ENCODE measurements around the gene SPAAR.

The SPAAR gene

GRCh38 chr9:35899021-35899420, 10.3 kb upstream of the SPAAR start:
- peaks cover under 1 to 9% (median 5%) of the 10 kb centered on the region in 5 donors for H3K4me1 ChIP-seq (ENCODE audit: control insufficient read depth in 5 of 5, insufficient read depth in 5 of 5, low read length in 5 of 5)
- no peak overlapping the region for H3K27ac ChIP-seq (ENCODE audit: low read depth, low read length)
- H3K9me3 ChIP-seq (ENCODE audit: control insufficient read depth in 5 of 5, low read length in 5 of 5), result no peaks in the 10 kb centered on the region
- no peak overlapping the region for H3K9ac ChIP-seq (ENCODE audit: low read length in 5 of 5)
- H3K27me3 ChIP-seq (ENCODE audit: control insufficient read depth in 5 of 5, insufficient read depth in 4 of 5, low read length in 5 of 5), result no peaks in the 10 kb centered on the region
- H3K4me3 ChIP-seq (ENCODE audit: low read depth in 1 of 5, low read length in 5 of 5), result no peak overlapping the region
- no peaks in the 10 kb centered on the region for H3K36me3 ChIP-seq (ENCODE audit: control insufficient read depth in 5 of 5, insufficient read depth in 5 of 5, low read length in 5 of 5)

GRCh38 chr9:35903049-35903448, 6.2 kb upstream of the SPAAR start:
- H3K36me3 ChIP-seq (ENCODE audit: control insufficient read depth in 5 of 5, insufficient read depth in 5 of 5, low read length in 5 of 5), result no peaks in the 10 kb centered on the region
- no peak overlapping the region for H3K9ac ChIP-seq (ENCODE audit: low read length in 5 of 5)
- peaks cover 0 to 3% (median 0%) of the 10 kb centered on the region in 5 donors for H3K27me3 ChIP-seq (ENCODE audit: control insufficient read depth in 5 of 5, insufficient read depth in 4 of 5, low read length in 5 of 5)
- no peak overlapping the region for H3K4me3 ChIP-seq (ENCODE audit: low read depth in 1 of 5, low read length in 5 of 5)
- H3K4me1 ChIP-seq (ENCODE audit: control insufficient read depth in 5 of 5, insufficient read depth in 5 of 5, low read length in 5 of 5), result peaks cover 28 to 48% (median 44%) of the 10 kb centered on the region in 5 donors
- H3K27ac ChIP-seq (ENCODE audit: low read depth, low read length), result no peak overlapping the region
- H3K9me3 ChIP-seq (ENCODE audit: control insufficient read depth in 5 of 5, low read length in 5 of 5), result no peaks in the 10 kb centered on the region

- H3K36me3 ChIP-seq (ENCODE audit: control insufficient read depth in 5 of 5, insufficient read depth in 5 of 5, low read length in 5 of 5), result no peaks in the 10 kb centered on the region
- peaks cover 0 to 3% (median 0%) of the 10 kb centered on the region in 5 donors for H3K27me3 ChIP-seq (ENCODE audit: control insufficient read depth in 5 of 5, insufficient read depth in 4 of 5, low read length in 5 of 5)
- peaks cover 40 to 61% (median 57%) of the 10 kb centered on the region in 5 donors for H3K4me1 ChIP-seq (ENCODE audit: control insufficient read depth in 5 of 5, insufficient read depth in 5 of 5, low read length in 5 of 5)
- H3K9ac ChIP-seq (ENCODE audit: low read length in 5 of 5), result no peak overlapping the region
- no peaks in the 10 kb centered on the region for H3K9me3 ChIP-seq (ENCODE audit: control insufficient read depth in 5 of 5, low read length in 5 of 5)
- peak overlapping the region; percentile 99 for H3K27ac ChIP-seq (ENCODE audit: low read depth, low read length)
- no peak overlapping the region for H3K4me3 ChIP-seq (ENCODE audit: low read depth in 1 of 5, low read length in 5 of 5)
Measured at GRCh38 chr9:35904338-35904737, 5.0 kb upstream of the SPAAR start.

GRCh38 chr9:35905051-35905781, 4.1 kb upstream of the SPAAR start:
- H3K36me3 ChIP-seq (ENCODE audit: control insufficient read depth in 5 of 5, insufficient read depth in 5 of 5, low read length in 5 of 5), result no peaks in the 10 kb centered on the region
- no peaks in the 10 kb centered on the region for H3K9me3 ChIP-seq (ENCODE audit: control insufficient read depth in 5 of 5, low read length in 5 of 5)
- peak overlapping the region; percentile 99 for H3K27ac ChIP-seq (ENCODE audit: low read depth, low read length)
- H3K9ac ChIP-seq (ENCODE audit: low read length in 5 of 5), result peak overlapping the region in 1 of 5 donors; percentile 74
- H3K4me3 ChIP-seq (ENCODE audit: low read depth in 1 of 5, low read length in 5 of 5), result peak overlapping the region in 4 of 5 donors; percentile 15 to 75 (median 68)
- peaks cover 41 to 70% (median 66%) of the 10 kb centered on the region in 5 donors for H3K4me1 ChIP-seq (ENCODE audit: control insufficient read depth in 5 of 5, insufficient read depth in 5 of 5, low read length in 5 of 5)
- H3K27me3 ChIP-seq (ENCODE audit: control insufficient read depth in 5 of 5, insufficient read depth in 4 of 5, low read length in 5 of 5), result peaks cover 0 to 3% (median 0%) of the 10 kb centered on the region in 5 donors

GRCh38 chr9:35905912-35906679, 3.2 kb upstream of the SPAAR start, which contains the start of gene HRCT1:
Gene HRCT1 (plus strand): TSS chr9:35906202. CDS start chr9:35906288, 86 bp downstream.
- Histone ChIP-seq H3K4me1 (ENCODE audit: control insufficient read depth in 5 of 5, insufficient read depth in 5 of 5, low read length in 5 of 5) (peaks cover 41 to 79% (median 75%) of the 10 kb centered on the region in 5 donors), H3K27me3 (ENCODE audit: control insufficient read depth in 5 of 5, insufficient read depth in 4 of 5, low read length in 5 of 5) (peaks cover 0 to 3% (median 0%) of the 10 kb centered on the region in 5 donors), H3K36me3 (ENCODE audit: control insufficient read depth in 5 of 5, insufficient read depth in 5 of 5, low read length in 5 of 5) (no peaks in the 10 kb centered on the region), H3K9me3 (ENCODE audit: control insufficient read depth in 5 of 5, low read length in 5 of 5) (no peaks in the 10 kb centered on the region), H3K9ac (ENCODE audit: low read length in 5 of 5) (peak within 1 kb of the TSS; percentile 73 to 95 (median 77)), H3K27ac (ENCODE audit: low read depth, low read length) (peak within 1 kb of the TSS; percentile 99), H3K4me3 (ENCODE audit: low read depth in 1 of 5, low read length in 5 of 5) (peak within 1 kb of the TSS; percentile 64 to 77 (median 70))

GRCh38 chr9:35906923-35907699, 2.2 kb upstream of the SPAAR start:
- H3K9me3 ChIP-seq (ENCODE audit: control insufficient read depth in 5 of 5, low read length in 5 of 5), result no peaks in the 10 kb centered on the region
- peak overlapping the region; percentile 99 for H3K27ac ChIP-seq (ENCODE audit: low read depth, low read length)
- H3K27me3 ChIP-seq (ENCODE audit: control insufficient read depth in 5 of 5, insufficient read depth in 4 of 5, low read length in 5 of 5), result peaks cover 0 to 3% (median 0%) of the 10 kb centered on the region in 5 donors
- peaks cover 41 to 89% (median 83%) of the 10 kb centered on the region in 5 donors for H3K4me1 ChIP-seq (ENCODE audit: control insufficient read depth in 5 of 5, insufficient read depth in 5 of 5, low read length in 5 of 5)
- no peaks in the 10 kb centered on the region for H3K36me3 ChIP-seq (ENCODE audit: control insufficient read depth in 5 of 5, insufficient read depth in 5 of 5, low read length in 5 of 5)
- peak overlapping the region; percentile 59 to 77 (median 70) for H3K4me3 ChIP-seq (ENCODE audit: low read depth in 1 of 5, low read length in 5 of 5)
- H3K9ac ChIP-seq (ENCODE audit: low read length in 5 of 5), result peak overlapping the region; percentile 73 to 95 (median 77)

- Histone ChIP-seq H3K27ac (ENCODE audit: low read depth, low read length) (peak overlapping the region; percentile 99), H3K9ac (ENCODE audit: low read length in 5 of 5) (peak overlapping the region; percentile 73 to 95 (median 80)), H3K9me3 (ENCODE audit: control insufficient read depth in 5 of 5, low read length in 5 of 5) (no peaks in the 10 kb centered on the region), H3K4me1 (ENCODE audit: control insufficient read depth in 5 of 5, insufficient read depth in 5 of 5, low read length in 5 of 5) (peaks cover 41 to 96% (median 86%) of the 10 kb centered on the region in 5 donors), H3K36me3 (ENCODE audit: control insufficient read depth in 5 of 5, insufficient read depth in 5 of 5, low read length in 5 of 5) (no peaks in the 10 kb centered on the region), H3K4me3 (ENCODE audit: low read depth in 1 of 5, low read length in 5 of 5) (peak overlapping the region; percentile 59 to 77 (median 70)), H3K27me3 (ENCODE audit: control insufficient read depth in 5 of 5, insufficient read depth in 4 of 5, low read length in 5 of 5) (peaks cover 0 to 3% (median 0%) of the 10 kb centered on the region in 5 donors)
Measured at GRCh38 chr9:35907711-35908503, 1.4 kb upstream of the SPAAR start.

GRCh38 chr9:35908504-35909125, 675 bp upstream of the SPAAR start:
- Histone ChIP-seq H3K4me1 (ENCODE audit: control insufficient read depth in 5 of 5, insufficient read depth in 5 of 5, low read length in 5 of 5) (peaks cover 41 to 93% (median 83%) of the 10 kb centered on the region in 5 donors), H3K4me3 (ENCODE audit: low read depth in 1 of 5, low read length in 5 of 5) (peak overlapping the region; percentile 17 to 77 (median 70)), H3K27ac (ENCODE audit: low read depth, low read length) (peak overlapping the region; percentile 99), H3K27me3 (ENCODE audit: control insufficient read depth in 5 of 5, insufficient read depth in 4 of 5, low read length in 5 of 5) (peaks cover 0 to 3% (median 0%) of the 10 kb centered on the region in 5 donors), H3K9me3 (ENCODE audit: control insufficient read depth in 5 of 5, low read length in 5 of 5) (no peaks in the 10 kb centered on the region), H3K36me3 (ENCODE audit: control insufficient read depth in 5 of 5, insufficient read depth in 5 of 5, low read length in 5 of 5) (no peaks in the 10 kb centered on the region), H3K9ac (ENCODE audit: low read length in 5 of 5) (peak overlapping the region; percentile 21 to 95 (median 63))

Data from subcutaneous abdominal adipose tissue (tissue), 5 donors.